Brain microvascular endothelial cell (primary cell): ENCODE measurements around the gene CTDP1.

Experiments used
- DNase-seq: peaks from one replicate; pipeline ENCODE4 v3.0.0-alpha.2; 2020
- H3K27ac ChIP-seq: fragments of 250-450 bp; sonication (Bioruptor Pico); 2 replicates; pipeline ENCODE4 v1.5.1; 2020; ENCODE audit warnings: mild to moderate bottlenecking, moderate library complexity
- H3K27me3 ChIP-seq: fragments of 250-450 bp; sonication (Bioruptor Pico); replicated peaks from 2 replicates; pipeline ENCODE4 v1.5.1; 2020; ENCODE audit warnings: mild to moderate bottlenecking
- H3K36me3 ChIP-seq: fragments of 250-450 bp; sonication (Bioruptor Pico); replicated peaks from 2 replicates; pipeline ENCODE4 v1.5.1; 2020; ENCODE audit warnings: mild to moderate bottlenecking
- H3K4me3 ChIP-seq: 2 replicates; pipeline ENCODE4 v1.5.1; 2011; ENCODE audit warnings: low read depth, mild to moderate bottlenecking, control low read depth, low read length, moderate library complexity
- in situ Hi-C: cut with HindIII; loops from 2 replicates; pipeline ENCODE4 v1.10.0; 2017; ENCODE audit warnings: low sequenced_read_pairs, low pct_ligation_motif_present
- TF ChIP-seq, protein P1 (sequence below): IDR thresholded peaks from 2 replicates; pipeline ENCODE4 v1.5.1; 2011; ENCODE audit warnings: low read depth, mild to moderate bottlenecking, moderate library complexity, low read length, control low read depth, inconsistent platforms; ENCODE audit errors: missing control alignments

The CTDP1 gene

DNA sequence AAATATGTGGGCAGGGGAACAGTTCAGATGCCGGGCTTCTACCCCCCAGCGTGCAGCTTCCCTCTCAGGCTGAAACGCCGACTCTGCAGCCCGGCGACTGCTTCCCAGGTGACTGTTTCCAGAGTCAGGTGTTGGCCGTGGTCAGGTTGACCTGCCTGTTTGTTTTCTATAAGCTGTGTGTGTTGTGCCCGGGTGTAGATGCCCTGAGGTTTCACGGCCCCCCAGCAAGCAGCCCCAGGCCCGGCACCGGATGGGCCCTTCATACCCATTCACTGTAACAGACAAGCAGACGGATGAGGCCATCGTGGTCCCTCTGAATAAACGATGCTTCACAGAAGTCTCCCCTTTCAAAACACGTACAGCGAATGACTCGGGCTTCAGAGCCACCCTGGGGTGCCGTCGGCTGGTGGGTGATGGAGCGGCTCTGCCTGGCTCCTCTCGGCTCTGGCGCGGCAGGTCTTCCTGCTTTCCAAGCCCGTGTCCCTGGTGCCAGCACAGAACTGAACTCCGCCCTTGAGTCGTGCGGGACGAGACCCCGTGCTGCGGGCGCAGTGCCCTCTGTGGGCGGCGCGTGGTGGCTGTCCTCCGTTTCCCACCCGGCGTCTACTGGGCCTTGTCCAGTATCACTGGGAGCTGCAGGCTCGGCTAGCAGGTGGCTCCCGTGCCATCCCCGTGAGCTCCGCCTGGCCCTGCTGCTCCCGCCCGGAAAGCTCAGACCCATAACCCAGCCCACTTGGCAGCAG is 103.1 kb downstream of the CTDP1 start:
- no peak for DNase-seq

DNA sequence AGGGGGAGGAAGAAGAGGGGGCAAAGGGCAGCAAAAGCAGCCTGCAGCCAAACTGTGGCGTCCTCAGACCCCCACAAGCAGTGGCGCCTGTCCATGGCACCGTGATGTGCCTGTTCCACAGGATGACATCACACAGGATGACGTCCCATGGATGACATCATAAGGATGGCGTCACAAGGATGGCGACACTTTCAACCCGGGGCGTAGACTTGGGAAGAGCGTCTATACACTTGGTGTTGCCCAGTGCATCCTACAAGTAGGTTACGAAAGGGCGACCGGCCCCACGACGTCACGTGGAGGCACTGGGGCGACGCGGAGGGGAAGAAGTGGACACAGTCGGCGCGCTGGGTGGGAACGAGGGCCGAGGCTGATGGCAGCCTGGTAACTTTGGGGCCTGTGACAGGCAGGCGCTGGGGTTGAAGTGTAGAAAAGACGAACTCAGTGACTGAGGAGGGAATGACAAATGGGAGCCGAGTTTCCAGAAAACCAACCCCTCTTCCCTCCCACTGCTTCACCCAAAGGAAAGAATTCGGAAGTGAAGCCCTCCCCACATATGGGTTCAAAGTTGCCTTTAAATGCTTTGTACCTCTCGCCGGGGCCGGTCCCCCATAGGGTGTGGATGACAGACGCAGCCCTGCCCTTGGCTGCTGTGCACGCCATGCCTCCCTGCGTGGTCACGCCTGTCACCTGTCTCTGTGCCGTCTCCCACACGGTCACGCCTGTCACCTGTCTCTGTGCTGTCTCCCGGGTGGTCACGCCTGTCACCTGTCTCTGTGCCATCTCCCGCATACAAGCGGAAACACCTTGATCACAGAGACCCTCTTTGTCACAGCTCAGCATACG is 104.7 kb downstream of the CTDP1 start:
- Histone ChIP-seq H3K36me3 (no peaks in the 10 kb centered on the region), H3K4me3 (no peak overlapping the region)
- in situ Hi-C loops = no loop called here

More for the DNA sequence above, 103.1 kb downstream of the CTDP1 start:
- peaks cover 27% of the 10 kb centered on the region for H3K27me3 ChIP-seq
- no peaks in the 10 kb centered on the region for H3K36me3 ChIP-seq
- TF ChIP-seq, protein P1, sequence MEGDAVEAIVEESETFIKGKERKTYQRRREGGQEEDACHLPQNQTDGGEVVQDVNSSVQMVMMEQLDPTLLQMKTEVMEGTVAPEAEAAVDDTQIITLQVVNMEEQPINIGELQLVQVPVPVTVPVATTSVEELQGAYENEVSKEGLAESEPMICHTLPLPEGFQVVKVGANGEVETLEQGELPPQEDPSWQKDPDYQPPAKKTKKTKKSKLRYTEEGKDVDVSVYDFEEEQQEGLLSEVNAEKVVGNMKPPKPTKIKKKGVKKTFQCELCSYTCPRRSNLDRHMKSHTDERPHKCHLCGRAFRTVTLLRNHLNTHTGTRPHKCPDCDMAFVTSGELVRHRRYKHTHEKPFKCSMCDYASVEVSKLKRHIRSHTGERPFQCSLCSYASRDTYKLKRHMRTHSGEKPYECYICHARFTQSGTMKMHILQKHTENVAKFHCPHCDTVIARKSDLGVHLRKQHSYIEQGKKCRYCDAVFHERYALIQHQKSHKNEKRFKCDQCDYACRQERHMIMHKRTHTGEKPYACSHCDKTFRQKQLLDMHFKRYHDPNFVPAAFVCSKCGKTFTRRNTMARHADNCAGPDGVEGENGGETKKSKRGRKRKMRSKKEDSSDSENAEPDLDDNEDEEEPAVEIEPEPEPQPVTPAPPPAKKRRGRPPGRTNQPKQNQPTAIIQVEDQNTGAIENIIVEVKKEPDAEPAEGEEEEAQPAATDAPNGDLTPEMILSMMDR = no peak
- H3K4me3 ChIP-seq = no peak overlapping the region
- in situ Hi-C loops = no loop called here
- H3K27ac ChIP-seq = no peak overlapping the region

DNA sequence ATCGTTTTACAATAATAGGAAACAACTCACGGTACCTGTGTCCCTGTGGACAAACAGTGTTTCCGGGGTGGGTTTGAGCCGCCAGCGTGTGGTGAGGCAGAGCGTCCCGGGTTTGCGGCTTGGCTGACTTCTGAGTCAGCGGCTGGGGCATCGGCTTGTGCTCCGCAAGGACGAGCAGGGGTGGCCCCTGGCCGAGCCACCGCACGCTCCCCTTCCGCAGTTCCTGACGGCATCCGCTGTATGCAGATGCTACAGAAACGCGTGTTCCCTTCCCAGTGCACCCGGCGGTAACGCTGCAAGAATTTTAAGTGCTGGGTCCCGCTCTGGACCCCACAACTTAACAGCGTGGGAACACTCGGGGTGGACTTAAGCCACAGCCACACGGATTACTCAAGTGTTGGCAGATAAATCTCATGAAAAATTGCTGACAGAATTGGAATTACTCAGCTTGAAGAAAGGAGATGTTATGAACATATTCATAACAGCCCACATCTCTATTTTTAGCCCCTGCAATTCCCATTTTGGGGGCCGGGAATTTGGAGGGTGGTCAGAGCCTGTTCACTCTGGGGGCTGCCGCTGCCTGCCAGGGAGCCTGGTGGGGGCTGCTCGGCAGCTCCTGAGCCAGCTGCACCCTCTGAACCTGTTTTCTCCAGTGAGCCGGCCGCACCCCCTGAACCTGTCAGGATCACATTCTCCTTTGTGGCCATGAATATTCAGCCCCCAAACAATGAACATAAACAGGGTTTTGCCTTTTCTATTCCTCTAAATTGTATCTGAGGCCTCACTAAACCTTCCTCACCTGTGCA is 105.6 kb downstream of the CTDP1 start:
- Histone ChIP-seq H3K27ac (no peak overlapping the region), H3K36me3 (no peaks in the 10 kb centered on the region), H3K27me3 (peaks cover 28% of the 10 kb centered on the region), H3K4me3 (no peak overlapping the region)
- in situ Hi-C loops = no loop called here
- DNase-seq = no peak
- TF ChIP-seq, protein P1 = no peak

More for the DNA sequence above, 104.7 kb downstream of the CTDP1 start:
- TF ChIP-seq, protein P1 = no peak
- H3K27ac ChIP-seq = no peak overlapping the region
- peaks cover 28% of the 10 kb centered on the region for H3K27me3 ChIP-seq
- no peak for DNase-seq

DNA sequence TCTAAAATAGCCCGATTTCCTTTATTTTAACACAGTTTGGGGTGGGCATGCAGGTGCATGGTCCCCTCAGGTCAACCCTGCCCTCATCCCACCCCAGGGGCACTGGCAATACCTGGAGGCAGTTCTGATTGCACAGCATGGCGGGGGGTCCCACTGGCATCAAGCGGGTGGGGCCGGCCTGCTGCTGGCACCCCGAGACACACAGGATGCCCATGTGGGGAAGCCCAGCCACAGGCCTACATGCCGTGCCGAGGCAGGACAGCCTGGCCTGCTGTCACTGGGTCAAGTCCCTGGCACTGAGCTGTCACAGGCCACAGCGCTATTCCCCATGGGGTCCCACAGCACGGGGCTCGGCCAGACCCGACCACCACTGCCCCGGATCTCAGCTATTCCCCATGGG is 106.2 kb downstream of the CTDP1 start:
- Histone ChIP-seq H3K4me3 (no peak overlapping the region), H3K27ac (no peak overlapping the region), H3K36me3 (no peaks in the 10 kb centered on the region), H3K27me3 (peaks cover 28% of the 10 kb centered on the region)
- in situ Hi-C loops = no loop called here
- DNase-seq = no peak
- TF ChIP-seq, protein P1 = no peak

DNA sequence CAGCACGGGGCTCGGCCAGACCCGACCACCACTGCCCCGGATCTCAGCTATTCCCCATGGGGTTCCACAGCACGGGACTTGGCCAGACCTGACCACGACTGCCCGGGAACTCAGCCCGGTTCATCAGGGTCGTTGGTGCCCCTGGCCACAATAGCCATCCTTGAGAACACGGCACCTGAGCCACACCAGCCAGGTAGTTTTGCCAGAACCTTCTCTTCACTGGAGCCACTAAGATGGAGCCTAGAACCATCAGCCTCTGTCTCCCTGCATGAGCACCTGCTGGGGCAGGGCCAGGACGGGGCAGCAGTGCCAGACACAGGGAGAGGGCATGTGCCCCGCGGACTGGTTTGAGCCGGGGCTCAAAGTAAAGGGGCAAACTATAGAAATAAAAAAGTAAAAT is 106.7 kb downstream of the CTDP1 start:
- H3K27me3 ChIP-seq = peaks cover 28% of the 10 kb centered on the region
- no peak overlapping the region for H3K4me3 ChIP-seq
- DNase-seq = no peak
- TF ChIP-seq, protein P1 = no peak
- no peaks in the 10 kb centered on the region for H3K36me3 ChIP-seq
- H3K27ac ChIP-seq = no peak overlapping the region
- in situ Hi-C loops = no loop called here
